Measurements from ENCODE around the gene ANTXR2. TPM values are rescaled to one million over a fixed set of nuclear protein-coding genes. Genes with fewer than 3 reads are reported as not detected.
A peak's percentile ranks its signal among the peaks of the same experiment; 100 is the strongest.

The ANTXR2 gene
- total and polyA plus RNA-seq, 9 of the 15 experiments (the other 6 are each of a cell fraction or from before 2014, with no cell fraction given) = 10.1 to 83.8 (median 60.3) TPM

DNA sequence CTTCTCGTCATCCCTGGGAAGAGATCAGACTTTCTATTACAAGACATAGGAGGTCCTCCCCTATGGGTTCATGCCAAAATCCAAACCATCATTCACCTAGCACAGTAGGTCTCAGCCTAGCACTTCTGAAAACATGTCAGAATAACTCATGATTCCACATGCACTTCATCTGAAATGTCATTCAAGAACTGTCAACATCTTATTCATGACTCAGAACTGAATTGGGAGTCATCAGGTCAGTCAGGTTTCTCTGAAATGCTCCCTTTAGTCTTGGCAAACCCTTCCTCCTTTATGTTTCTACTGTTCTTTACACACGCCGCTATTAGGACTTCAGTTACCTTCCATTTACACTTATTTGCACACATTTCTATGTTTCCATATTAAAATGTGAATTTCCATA lies 67.2 kb downstream of the ANTXR2 start:
- Histone ChIP-seq H3K27me3 (ENCODE audit: control insufficient read depth in 2 of 2, insufficient read depth in 2 of 2, low read length in 2 of 2) (no peaks in the 10 kb centered on the region), H3K4me3 (no peak overlapping the region), H2AFZ (ENCODE audit: low read depth, low read length) (no peak overlapping the region; the same call in 1 of the 2 replicates), H3K79me2 (ENCODE audit: control insufficient read depth, insufficient read depth, low read length) (peaks cover 15% of the 10 kb centered on the region; the same call in 2 of the 3 replicates), H3K9me3 (replicated peaks; ENCODE audit: control insufficient read depth, insufficient read depth, low read depth, low read length) (peaks cover 9% of the 10 kb centered on the region), H3K9ac (ENCODE audit: insufficient read depth in 1 of 2, low read depth in 2 of 2, low read length in 2 of 2) (peak overlapping the region in 1 of 2 experiments; percentile 42; a peak in 2 of 4 replicates), H3K4me1 (replicated peaks in 1 of 2; ENCODE audit: control insufficient read depth in 2 of 2, insufficient read depth in 2 of 2, low read length in 2 of 2) (peaks cover 0 to 39% of the 10 kb centered on the region in 2 experiments; a peak in 3 of 5 replicates), H3K9me1 (ENCODE audit: control insufficient read depth, insufficient read depth, low read length) (no peaks in the 10 kb centered on the region), H4K20me1 (replicated peaks; ENCODE audit: control insufficient read depth, insufficient read depth, low read length) (no peaks in the 10 kb centered on the region), H3K27ac (ENCODE audit: extremely low read depth, low read depth, low read length) (peak overlapping the region; percentile 92), H3K36me3 (ENCODE audit: control insufficient read depth, insufficient read depth, low read length) (peaks cover 42% of the 10 kb centered on the region; the same call in 2 of the 3 replicates), H3K4me2 (ENCODE audit: insufficient read depth, low read length) (no peak overlapping the region; the same call in 1 of the 2 replicates)
- 14% methylated on average over 3 of the region's 3 CpGs for WGBS (ENCODE audit: insufficient coverage, low coverage, missing lambda C conversion rate)
- DNase-seq (ENCODE audit: extremely low read depth in 1 of 4, low spot score in 3 of 4) (peak; percentile 12 to 75 (median 30)), ATAC-seq (peak; percentile 77), FAIRE-seq (peak; percentile 76)
- POLR2A ChIA-PET = no interaction called here
- CTCF ChIA-PET (ENCODE audit: low intra/inter-chr PET ratio) = no interaction called here
- in situ Hi-C loops (cut with MboI) = no loop called here
- BruUV-seq (replicated peaks) = no TSS peak
- intact Hi-C loops (cut with micrococcal nuclease) = loop anchor here (2.0 to 5.0 kb wide), 3 partner anchors 67 to 136 kb away; partner anchors contain the start of gene ANTXR2
- TF ChIP-seq ARID1B (IDR thresholded peaks at IDR 0.05) (peak; percentile 65), POLR2B (IDR thresholded peaks at IDR 0.05; ENCODE audit: low read depth, partially characterized antibody) (peak; percentile 32), SOX6 (IDR thresholded peaks at IDR 0.05) (no peak; the same call in 1 of the 2 replicates), LEF1 (IDR thresholded peaks at IDR 0.05) (peak; percentile 49; the same call in 1 of the 2 replicates), HDAC1 (IDR thresholded peaks at IDR 0.05) (peak in 1 of 2 experiments; percentile 59; a peak in 1 of 4 replicates), ZNF766 (CRISPR knock-in tag; conservative IDR thresholded peaks at IDR 0.05) (peak; percentile 72; the same call in 1 of the 2 replicates), TRIM24 (IDR thresholded peaks at IDR 0.05) (peak in 1 of 2 experiments; percentile 34; a peak in 1 of 4 replicates), SRF (CRISPR knock-in tag; IDR thresholded peaks at IDR 0.05) (no peak), NFE2 (IDR thresholded peaks at IDR 0.05; ENCODE audit: low read depth) (peak; percentile 56; the same call in 1 of the 2 replicates), SAFB2 (IDR thresholded peaks at IDR 0.05; ENCODE audit: borderline replicate concordance, low read depth, low read length, severe bottlenecking) (no peak), EP300 (IDR thresholded peaks at IDR 0.05; ENCODE audit: low read length) (peak; percentile 70; the same call in 1 of the 2 replicates), FOXK2 (conservative IDR thresholded peaks at IDR 0.05 in 1 of 2, IDR thresholded peaks at IDR 0.05 in 1 of 2; ENCODE audit: low read depth in 2 of 2) (0 out of 4 replicates have a peak, but pooled peaks of 1 of the 2 experiments have one; percentile 32), MEIS2 (IDR thresholded peaks at IDR 0.05; ENCODE audit: partially characterized antibody) (peak; percentile 98), ARHGAP35 (IDR thresholded peaks at IDR 0.05; ENCODE audit: partially characterized antibody) (peak; percentile 84), NFRKB (IDR thresholded peaks at IDR 0.05; ENCODE audit: low read depth) (0 out of 2 replicates have a peak, but pooled peaks have one; percentile 50), MBD2 (IDR thresholded peaks at IDR 0.05; ENCODE audit: borderline replicate concordance, low read depth) (peak; percentile 27; the same call in 1 of the 2 replicates), ARNT (IDR thresholded peaks at IDR 0.05) (peak in 1 of 2 experiments; percentile 56; a peak in 2 of 4 replicates), CBX3 (IDR thresholded peaks at IDR 0.05; ENCODE audit: borderline replicate concordance in 1 of 2, low read length in 2 of 2) (0 out of 3 replicates have a peak, but pooled peaks of 1 of the 2 experiments have one; percentile 60)
- TF ChIP-seq, protein P1, sequence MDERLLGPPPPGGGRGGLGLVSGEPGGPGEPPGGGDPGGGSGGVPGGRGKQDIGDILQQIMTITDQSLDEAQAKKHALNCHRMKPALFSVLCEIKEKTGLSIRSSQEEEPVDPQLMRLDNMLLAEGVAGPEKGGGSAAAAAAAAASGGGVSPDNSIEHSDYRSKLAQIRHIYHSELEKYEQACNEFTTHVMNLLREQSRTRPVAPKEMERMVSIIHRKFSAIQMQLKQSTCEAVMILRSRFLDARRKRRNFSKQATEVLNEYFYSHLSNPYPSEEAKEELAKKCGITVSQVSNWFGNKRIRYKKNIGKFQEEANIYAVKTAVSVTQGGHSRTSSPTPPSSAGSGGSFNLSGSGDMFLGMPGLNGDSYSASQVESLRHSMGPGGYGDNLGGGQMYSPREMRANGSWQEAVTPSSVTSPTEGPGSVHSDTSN (CRISPR knock-in tag; IDR thresholded peaks at IDR 0.05; ENCODE audit: low read depth) = no peak
- TF ChIP-seq, protein P1 (tag; conservative IDR thresholded peaks at IDR 0.05; ENCODE audit: low read depth) = peak; percentile 89
- TF ChIP-seq, protein P2, sequence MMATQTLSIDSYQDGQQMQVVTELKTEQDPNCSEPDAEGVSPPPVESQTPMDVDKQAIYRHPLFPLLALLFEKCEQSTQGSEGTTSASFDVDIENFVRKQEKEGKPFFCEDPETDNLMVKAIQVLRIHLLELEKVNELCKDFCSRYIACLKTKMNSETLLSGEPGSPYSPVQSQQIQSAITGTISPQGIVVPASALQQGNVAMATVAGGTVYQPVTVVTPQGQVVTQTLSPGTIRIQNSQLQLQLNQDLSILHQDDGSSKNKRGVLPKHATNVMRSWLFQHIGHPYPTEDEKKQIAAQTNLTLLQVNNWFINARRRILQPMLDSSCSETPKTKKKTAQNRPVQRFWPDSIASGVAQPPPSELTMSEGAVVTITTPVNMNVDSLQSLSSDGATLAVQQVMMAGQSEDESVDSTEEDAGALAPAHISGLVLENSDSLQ (IDR thresholded peaks at IDR 0.05) = peak; percentile 92

All from K562 (cell line).